GM12878 (cell line): ENCODE measurements around the gene SP100. TPM values are rescaled to one million over a fixed set of nuclear protein-coding genes. Genes with fewer than 3 reads are reported as not detected.

Source experiments
- ATAC-seq: fragments of 200-7000 bp; cut with Tn5 transposase; 3 replicates; pipeline ENCODE4 v1.9.1; 2020; ENCODE audit warnings: mild to moderate bottlenecking, moderate library complexity
- BruUV-seq: library from RNA; stranded (reverse); fragments of 400-500 nt; replicated peaks from 2 replicates; lab custom pipeline; 2021; lab: Mats Ljungman, UMichigan
- CTCF ChIA-PET: fragments of 300-600 bp; sonication (Branson Sonifier 250); formaldehyde crosslinking; extraction: SDS; loops from one replicate; lab custom pipeline; 2021; ENCODE audit warnings: inconsistent platforms; lab: Yijun Ruan, JAX
- POLR2A ChIA-PET: fragments of 350-600 bp; formaldehyde crosslinking; extraction: SDS; loops from one replicate; lab custom pipeline; 2021; ENCODE audit warnings: inconsistent platforms; lab: Charles Lee
- RAD21 ChIA-PET: fragments of 300-600 bp; sonication (Branson Sonifier 250); formaldehyde crosslinking; loops from one replicate; lab custom pipeline; 2023; ENCODE audit warnings: antibody characterized with exemption; ENCODE audit not compliant: unreplicated experiment; lab: Charles Lee
- SMC1A ChIA-PET: fragments of 300-600 bp; sonication (Branson Sonifier 250); formaldehyde crosslinking; loops from one replicate; lab custom pipeline; 2023; ENCODE audit not compliant: unreplicated experiment, uncharacterized antibody; lab: Charles Lee
- DNase-seq: peaks from one replicate; pipeline ENCODE4 v3.0.0-alpha.2; 2011; ENCODE audit warnings: low read depth, low spot score
- FAIRE-seq: peaks from 3 replicates; lab custom pipeline; 2011; peaks lifted over from hg19 to GRCh38; lab: Jason Lieb, UNC
- H2AFZ ChIP-seq: 2 replicates; pipeline ENCODE4 v1.6.0; 2011; ENCODE audit warnings: low read depth, low read length, control low read depth; ENCODE audit not compliant: control insufficient read depth
- H3K27ac ChIP-seq: 2 replicates; pipeline ENCODE4 v1.5.1; 2011; ENCODE audit warnings: control low read depth; ENCODE audit not compliant: control insufficient read depth, insufficient read depth
- H3K27me3 ChIP-seq, 2 experiments: replicated peaks in 1 of 2; 2 replicates each; pipeline versions ENCODE4 v1.6.0 to v1.6.1; 2011; ENCODE audit warnings: low read length in 1 of 2; ENCODE audit not compliant: control insufficient read depth in 2 of 2, insufficient read depth in 2 of 2
- H3K36me3 ChIP-seq, 2 experiments: 2 replicates each; pipeline ENCODE4 v1.5.1; 2011; ENCODE audit warnings: low read length in 1 of 2; ENCODE audit not compliant: control insufficient read depth in 2 of 2, insufficient read depth in 2 of 2
- H3K4me1 ChIP-seq: 2 replicates; pipeline ENCODE4 v1.6.1; 2011; ENCODE audit warnings: mild to moderate bottlenecking, low read length, moderate library complexity, mixed read lengths; ENCODE audit not compliant: control insufficient read depth, insufficient read depth
- H3K4me2 ChIP-seq: 2 replicates; pipeline ENCODE4 v1.6.0; 2011; ENCODE audit warnings: control low read depth; ENCODE audit not compliant: control insufficient read depth, insufficient read depth
- H3K4me3 ChIP-seq: fragments of 200-600 bp; sonication (generic); 2 replicates; pipeline ENCODE4 v1.5.1; 2016
- H3K79me2 ChIP-seq: 2 replicates; pipeline ENCODE4 v1.6.0; 2011; ENCODE audit warnings: low read length; ENCODE audit not compliant: control insufficient read depth, insufficient read depth
- H3K9ac ChIP-seq: 2 replicates; pipeline ENCODE4 v1.8.0; 2011; ENCODE audit warnings: low read length, control low read depth, mixed read lengths; ENCODE audit not compliant: control insufficient read depth, insufficient read depth
- H3K9me3 ChIP-seq: replicated peaks from 3 replicates; pipeline ENCODE4 v1.5.1; 2011; ENCODE audit warnings: mild to moderate bottlenecking, low read length; ENCODE audit not compliant: control insufficient read depth, insufficient read depth
- H4K20me1 ChIP-seq: 2 replicates; pipeline ENCODE4 v1.6.0; 2011; ENCODE audit not compliant: control insufficient read depth, insufficient read depth
- ELK1 ChIP-seq: IDR thresholded peaks from 2 replicates; pipeline ENCODE4 v1.6.1; 2012; ENCODE audit warnings: low read depth, low read length, improper control_type of control experiment
- GABPA ChIP-seq: IDR thresholded peaks from 2 replicates; pipeline ENCODE4 v1.6.1; 2014; ENCODE audit warnings: antibody characterized with exemption, low read depth, mild to moderate bottlenecking, inconsistent platforms
- MTA2 ChIP-seq: fragments of 450-650 bp; IDR thresholded peaks from 2 replicates; pipeline ENCODE4 v1.6.1; 2016; ENCODE audit warnings: low read depth, mild to moderate bottlenecking, moderate library complexity
- NRF1 ChIP-seq: conservative IDR thresholded peaks from 2 replicates; pipeline ENCODE4 v1.6.1; 2011; ENCODE audit warnings: mild to moderate bottlenecking, low read depth, low read length, improper control_type of control experiment
- POLR2AphosphoS2 ChIP-seq: IDR thresholded peaks from 2 replicates; pipeline ENCODE4 v1.6.1; 2011; ENCODE audit warnings: low read depth, mild to moderate bottlenecking, low read length, improper control_type of control experiment, moderate library complexity
- POLR2AphosphoS5 ChIP-seq: IDR thresholded peaks from 2 replicates; pipeline ENCODE4 v1.6.1; 2011; ENCODE audit warnings: mild to moderate bottlenecking, low read length, inconsistent platforms
- in situ Hi-C: fragments of 300-500 bp; cut with MboI; formaldehyde crosslinking; loops from 9 replicates; pipeline ENCODE4 v1.14.3; 2018; ENCODE audit warnings: mixed read lengths
- intact Hi-C: fragments of 100-400 bp; cut with micrococcal nuclease; formaldehyde crosslinking; loops from one replicate; pipeline ENCODE4 v1.14.2; 2022; ENCODE audit not compliant: unreplicated experiment
- polyA plus RNA-seq, 11 experiments: library from polyadenylated mRNA; depleted of rRNA in 4 of 11; unstranded in 6 of 11; stranded (reverse) in 5 of 11; fragments of >200 nt; fragmentation: Nextera tagmentation in 4 of 11; fragmentation: Illumina TruSeq in 1 of 11; extraction: Ambion mirVana in 4 of 11; extraction: Trizol in 1 of 11; gene quantifications; 1 replicate in 1 of 11; 2 replicates in 10 of 11; pipeline versions ENCODE4 v1.2.1 to v1.2.3, GENCODE V29; 2011 to 2016; ENCODE audit warnings: inconsistent platforms in 2 of 11, missing spikeins in 2 of 11, low read depth in 1 of 11
- total RNA-seq, 4 experiments: library from RNA; depleted of rRNA in 3 of 4; stranded (reverse); fragments of >200 nt in 3 of 4; fragmentation: Illumina TruSeq in 1 of 4; extraction: Trizol in 1 of 4; gene quantifications; 2 replicates each; pipeline versions ENCODE4 v1.2.1 to v1.2.3, GENCODE V29; 2013 to 2021

SP100 gene
- total and polyA plus RNA-seq, 10 of the 15 experiments (the other 5 are each of a cell fraction or from before 2014, with no cell fraction given): 109 to 239 (median 180) TPM

GRCh38 chr2:230457073-230457768, 41.2 kb downstream of the SP100 start (continued):
- TF ChIP-seq POLR2AphosphoS5: peak; percentile 72

GRCh38 chr2:230457793-230458192, 41.8 kb downstream of the SP100 start:
- H3K9me3 ChIP-seq: peaks cover 22% of the 10 kb centered on the region
- in situ Hi-C loops: no loop called here
- H3K4me1 ChIP-seq: peaks cover 18% of the 10 kb centered on the region
- intact Hi-C loops: no loop called here
- RAD21 ChIA-PET: interaction anchor here (0.8 to 0.9 kb wide), 2 partner anchors 10 to 37 kb away, joined by 3 to 4 read pairs; no protein-coding TSS in a partner anchor
- peaks cover 26% of the 10 kb centered on the region for H3K79me2 ChIP-seq
- H4K20me1 ChIP-seq: no peaks in the 10 kb centered on the region
- DNase-seq (no peak), FAIRE-seq (no peak), ATAC-seq (no peak)
- no peaks in the 10 kb centered on the region for H3K27me3 ChIP-seq
- TF ChIP-seq POLR2AphosphoS2 (no peak), GABPA (no peak), NRF1 (no peak), ELK1 (no peak), MTA2 (no peak)
- H2AFZ ChIP-seq: no peak overlapping the region
- CTCF ChIA-PET: no interaction called here
- no peak overlapping the region for H3K9ac ChIP-seq
- H3K27ac ChIP-seq: no peak overlapping the region
- SMC1A ChIA-PET: interaction anchor here (3.1 kb wide), 1 partner anchor 13 kb away, joined by 15 read pairs; no protein-coding TSS in a partner anchor
- H3K4me2 ChIP-seq: no peak overlapping the region
- BruUV-seq: no TSS peak
- no peak overlapping the region for H3K4me3 ChIP-seq
- POLR2A ChIA-PET: no interaction called here
- peaks cover 17 to 62% of the 10 kb centered on the region in 2 experiments for H3K36me3 ChIP-seq
